H9 (cell line): Measurements from ENCODE around the gene GOLGA6A. TPM values are rescaled to one million over a fixed set of nuclear protein-coding genes. Genes with fewer than 3 reads are reported as not detected.
"Not testable (repeated sequence)": the region's sequence is repeated elsewhere in the genome, so short reads cannot be mapped to it uniquely, and the experiment has no call there.

Experiments used
- DNase-seq: peaks from one replicate; pipeline ENCODE4 v3.0.0-alpha.2; 2017
- H2AFZ ChIP-seq: one replicate; pipeline ENCODE4 v1.6.1; 2013; ENCODE audit warnings: mild to moderate bottlenecking, low read length, control low read depth, moderate library complexity
- H2AK5ac ChIP-seq: 2 replicates; pipeline ENCODE4 v1.6.1; 2013; ENCODE audit warnings: low read length, control low read depth, mixed read lengths; ENCODE audit not compliant: insufficient read length
- H2BK120ac ChIP-seq: one replicate; pipeline ENCODE4 v1.6.1; 2013; ENCODE audit warnings: low read depth, mild to moderate bottlenecking, low read length, control low read depth, inconsistent platforms; ENCODE audit not compliant: poor library complexity, severe bottlenecking
- H2BK12ac ChIP-seq: 2 replicates; pipeline ENCODE4 v1.6.1; 2013; ENCODE audit warnings: low read length, control low read depth, mixed read lengths, low read depth; ENCODE audit not compliant: insufficient read length
- H2BK15ac ChIP-seq: 2 replicates; pipeline ENCODE4 v1.6.1; 2013; ENCODE audit warnings: low read depth, low read length, control low read depth
- H2BK20ac ChIP-seq: one replicate; pipeline ENCODE4 v1.6.1; 2013; ENCODE audit warnings: low read depth, mild to moderate bottlenecking, low read length, control low read depth, inconsistent platforms; ENCODE audit not compliant: poor library complexity, severe bottlenecking
- H2BK5ac ChIP-seq: 2 replicates; pipeline ENCODE4 v1.6.1; 2013; ENCODE audit warnings: low read length, control low read depth, mixed read lengths; ENCODE audit not compliant: insufficient read length
- H3K14ac ChIP-seq: 2 replicates; pipeline ENCODE4 v1.6.1; 2013; ENCODE audit warnings: low read length, control low read depth; ENCODE audit not compliant: insufficient read depth
- H3K18ac ChIP-seq: 2 replicates; pipeline ENCODE4 v1.6.1; 2013; ENCODE audit warnings: low read depth, mild to moderate bottlenecking, mixed read lengths, low read length, control low read depth; ENCODE audit not compliant: insufficient read length
- H3K23ac ChIP-seq: 2 replicates; pipeline ENCODE4 v1.6.1; 2013; ENCODE audit warnings: low read length, control low read depth, mixed read lengths, low read depth; ENCODE audit not compliant: insufficient read length
- H3K23me2 ChIP-seq: 2 replicates; pipeline ENCODE4 v1.6.1; 2013; ENCODE audit warnings: low read depth, mild to moderate bottlenecking, mixed read lengths, low read length, control low read depth; ENCODE audit not compliant: insufficient read length, poor library complexity, severe bottlenecking
- H3K27ac ChIP-seq: 2 replicates; pipeline ENCODE4 v1.5.1; 2013; ENCODE audit warnings: low read length, control low read depth, mixed read lengths, low read depth; ENCODE audit not compliant: insufficient read length
- H3K27me3 ChIP-seq: 2 replicates; pipeline ENCODE4 v1.6.1; 2013; ENCODE audit warnings: low read length, control low read depth, inconsistent platforms; ENCODE audit not compliant: insufficient read depth
- H3K4ac ChIP-seq: 2 replicates; pipeline ENCODE4 v1.6.1; 2013; ENCODE audit warnings: low read depth, mild to moderate bottlenecking, control low read depth, inconsistent platforms, low read length, moderate library complexity
- H3K4me1 ChIP-seq: 2 replicates; pipeline ENCODE4 v1.6.1; 2013; ENCODE audit warnings: low read length, control low read depth, inconsistent platforms; ENCODE audit not compliant: insufficient read depth
- H3K4me2 ChIP-seq: 2 replicates; pipeline ENCODE4 v1.6.1; 2013; ENCODE audit warnings: low read length, control low read depth, mixed read lengths; ENCODE audit not compliant: insufficient read length, insufficient read depth
- H3K56ac ChIP-seq: 2 replicates; pipeline ENCODE4 v1.6.1; 2013; ENCODE audit warnings: low read depth, mild to moderate bottlenecking, mixed read lengths, low read length, control low read depth; ENCODE audit not compliant: insufficient read length
- H3K79me1 ChIP-seq: 2 replicates; pipeline ENCODE4 v1.6.1; 2013; ENCODE audit warnings: low read depth, mild to moderate bottlenecking, moderate library complexity, low read length, control low read depth, inconsistent platforms; ENCODE audit not compliant: insufficient read depth, poor library complexity, severe bottlenecking
- H3K79me2 ChIP-seq: 2 replicates; pipeline ENCODE4 v1.6.1; 2013; ENCODE audit warnings: low read length, control low read depth, inconsistent platforms; ENCODE audit not compliant: insufficient read depth
- H3K9ac ChIP-seq: 2 replicates; pipeline ENCODE4 v1.6.1; 2013; ENCODE audit warnings: low read length, control low read depth, mixed read lengths; ENCODE audit not compliant: insufficient read length; ENCODE audit errors: extremely low read depth
- H3K9me3 ChIP-seq: one replicate; pipeline ENCODE4 v1.6.1; 2013; ENCODE audit warnings: low read depth, low read length, inconsistent platforms; ENCODE audit not compliant: control insufficient read depth
- H3T11ph ChIP-seq: one replicate; pipeline ENCODE4 v1.6.1; 2013; ENCODE audit warnings: mild to moderate bottlenecking, low read length, control low read depth, inconsistent platforms
- H4K20me1 ChIP-seq: one replicate; pipeline ENCODE4 v1.6.1; 2013; ENCODE audit not compliant: control insufficient read depth, insufficient read length, insufficient read depth
- H4K5ac ChIP-seq: 2 replicates; pipeline ENCODE4 v1.6.1; 2013; ENCODE audit warnings: low read depth, mild to moderate bottlenecking, mixed read lengths, low read length, control low read depth; ENCODE audit not compliant: insufficient read length
- H4K8ac ChIP-seq: replicated peaks from 2 replicates; pipeline ENCODE4 v1.6.1; 2013; ENCODE audit warnings: low read length, control low read depth, mixed read lengths, low read depth; ENCODE audit not compliant: insufficient read length
- H4K91ac ChIP-seq: 2 replicates; pipeline ENCODE4 v1.6.1; 2013; ENCODE audit warnings: low read depth, mild to moderate bottlenecking, moderate library complexity, mixed read lengths, low read length, control low read depth; ENCODE audit not compliant: insufficient read length
- H3K27ac Mint-ChIP-seq, 3 experiments: 2 replicates in 2 of 3; 3 replicates in 1 of 3; pipeline ENCODE4 v1.8.0; 2020 to 2021; ENCODE audit warnings: mixed read lengths in 3 of 3, mild to moderate bottlenecking in 1 of 3, moderate library complexity in 1 of 3
- H3K27me3 Mint-ChIP-seq: 2 replicates; pipeline ENCODE4 v1.8.0; 2021; ENCODE audit warnings: low read depth, mild to moderate bottlenecking, moderate library complexity, mixed read lengths
- H3K36me3 Mint-ChIP-seq, 3 experiments: 2 replicates in 2 of 3; 3 replicates in 1 of 3; pipeline ENCODE4 v1.8.0; 2020 to 2021; ENCODE audit warnings: low read depth in 3 of 3, mixed read lengths in 3 of 3; ENCODE audit not compliant: insufficient read depth in 1 of 3
- H3K4me1 Mint-ChIP-seq, 2 experiments: 2 replicates each; pipeline ENCODE4 v1.8.0; 2020; ENCODE audit warnings: mixed read lengths in 2 of 2
- H3K4me3 Mint-ChIP-seq, 2 experiments: 2 replicates in 1 of 2; 3 replicates in 1 of 2; pipeline ENCODE4 v1.8.0; 2020 to 2021; ENCODE audit warnings: mild to moderate bottlenecking in 2 of 2, mixed read lengths in 2 of 2, moderate library complexity in 1 of 2
- H3K9me3 Mint-ChIP-seq, 2 experiments: 2 replicates in 1 of 2; 3 replicates in 1 of 2; pipeline ENCODE4 v1.8.0; 2020; ENCODE audit warnings: mild to moderate bottlenecking in 2 of 2, mixed read lengths in 2 of 2, moderate library complexity in 1 of 2
- CTCF ChIP-seq: fragments of 200-600 bp; sonication (generic); conservative IDR thresholded peaks from 3 replicates; pipeline ENCODE4 v1.8.0; 2021; ENCODE audit warnings: antibody characterized with exemption, mild to moderate bottlenecking
- WGBS: extraction: QIAGEN DNeasy Blood & Tissue Kit; methylation state at CpG from one replicate; pipeline ENCODE4 v1.1.7; 2013; ENCODE audit warnings: missing lambda C conversion rate, low lambda C conversion rate, mixed read lengths; ENCODE audit not compliant: insufficient read length; ENCODE audit errors: extremely low coverage; 5-methylcytosine and 5-hydroxymethylcytosine counted together
- total RNA-seq: library from RNA; stranded (reverse); gene quantifications from 2 replicates; pipeline ENCODE4 v1.2.1, GENCODE V29; 2021

The GOLGA6A gene
- total RNA-seq, 1 experiment from 2014 or later, result 0.72 TPM

DNA sequence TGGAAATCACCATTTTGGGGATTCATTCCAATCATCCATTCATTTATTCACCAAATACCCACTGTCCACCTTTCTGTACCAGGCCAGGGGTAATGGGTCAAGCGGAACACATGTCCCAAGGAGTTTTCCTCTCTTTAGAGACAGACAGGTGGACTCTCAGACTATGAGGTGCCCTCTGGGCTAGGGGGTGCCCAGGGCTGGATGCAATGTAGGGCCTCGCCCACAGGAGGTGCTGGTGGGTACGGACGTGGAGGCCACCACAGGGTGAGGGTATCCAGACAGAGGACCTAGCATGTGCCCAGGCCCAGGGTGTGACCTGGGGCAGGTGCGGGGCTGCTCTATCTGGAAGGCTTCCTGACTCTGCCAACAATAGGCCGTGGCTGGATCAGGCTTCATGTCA, 26.3 kb upstream of the GOLGA6A start:
- DNase-seq, result peak; percentile 54
- H3K79me2 ChIP-seq, H4K20me1 ChIP-seq, H3K27ac Mint-ChIP-seq, H3K4me1 Mint-ChIP-seq, H3K23ac ChIP-seq, H3K14ac ChIP-seq, H3K23me2 ChIP-seq, H3K9me3 ChIP-seq, H4K91ac ChIP-seq, H2AFZ ChIP-seq, H2BK5ac ChIP-seq, H4K8ac ChIP-seq, H3K27ac ChIP-seq, H3K9me3 Mint-ChIP-seq, H3T11ph ChIP-seq, H3K4ac ChIP-seq, H2BK15ac ChIP-seq, H2BK20ac ChIP-seq, H3K79me1 ChIP-seq, H3K56ac ChIP-seq, H3K18ac ChIP-seq, H3K27me3 Mint-ChIP-seq, H3K9ac ChIP-seq, H3K4me2 ChIP-seq, H2BK12ac ChIP-seq, H3K36me3 Mint-ChIP-seq, H2AK5ac ChIP-seq, H2BK120ac ChIP-seq, H3K4me1 ChIP-seq, H3K4me3 Mint-ChIP-seq, H4K5ac ChIP-seq, H3K27me3 ChIP-seq: not testable (repeated sequence)
- no CpG with 5 or more reads among the region's 6 CpGs for WGBS
- TF ChIP-seq CTCF, result peak; percentile 64
